ENCODE results near the gene PCLO. TPM values are rescaled to one million over a fixed set of nuclear protein-coding genes. Genes with fewer than 3 reads are reported as not detected.

Gene PCLO
- total RNA-seq (2021; fragmentation: NEBNext Ultra II Directional; extraction: Animal tissue kit (Norgen Biotek cat#: 25700)) (3.2 and 3.7 TPM in 2 replicates), polyA plus RNA-seq (2011; rRNA removed) (0.93 and 1.5 TPM in 2 replicates), polyA minus RNA-seq (2011; rRNA and poly(A)+ RNA removed) (3.5 and 4.4 TPM in 2 replicates)
- polyA plus RNA-seq (2011; cell fraction: cytosol; rRNA removed), result 1.4 TPM
- 5.8 TPM for polyA plus RNA-seq (2011; cell fraction: nucleus; rRNA removed)
- 1.5 to 3.5 TPM (median 3.0 TPM) in 4 replicates for polyA plus RNA-seq (2012, experiment 1 of 2)
- 0.09 TPM for polyA plus RNA-seq (2012, experiment 2 of 2)
- polyA plus RNA-seq (2013, experiment 1 of 2), result 1.8 TPM
- polyA plus RNA-seq (2013, experiment 2 of 2), result 1.3 TPM
- 1.6 TPM for polyA minus RNA-seq (2011; cell fraction: cytosol; rRNA and poly(A)+ RNA removed)
- 10.8 TPM for polyA minus RNA-seq (2011; cell fraction: nucleus; rRNA and poly(A)+ RNA removed)
- long read RNA-seq, experiment 1, partial matches to known transcripts, result 1 of 2 reads
- long read RNA-seq, experiment 1, other reads (novel, unspliced or antisense), result 1 of 2 reads
- long read RNA-seq, experiment 2, result 0 reads

GRCh38 chr7:83162402-83163256 lies at the start of gene PCLO:
Gene PCLO, minus strand, starts transcription at chr7:83162884. Its CDS starts 292 bp downstream, at chr7:83162592.
- no peak for FAIRE-seq
- H4K5ac ChIP-seq (ENCODE audit: insufficient read length, low read depth, low read length), result peak within 1 kb of the TSS; percentile 64
- H3K27me3 ChIP-seq (replicated peaks in 1 of 4; ENCODE audit: control insufficient read depth in 3 of 4, extremely low read depth in 1 of 4, insufficient read depth in 3 of 4, low read length in 3 of 4), result no peaks in the 10 kb centered on the region
- peaks cover 0 to 3% (median 0%) of the 10 kb centered on the region in 4 experiments; a peak in 3 of 7 replicates for H3K4me1 ChIP-seq (replicated peaks in 1 of 4; ENCODE audit: control insufficient read depth in 3 of 4, insufficient read depth in 4 of 4, low read length in 3 of 4)
- ChIA-PET POLR2A (ENCODE audit: partially characterized antibody) (interaction anchor here (0.6 to 2.6 kb wide), 5 partner anchors 11 to 156 kb away, joined by 3 to 16 read pairs (median 3); no protein-coding TSS in a partner anchor), CTCF (ENCODE audit: partially characterized antibody) (interaction anchor here (1.3 kb wide), 1 partner anchor 21 kb away, joined by 3 read pairs; no protein-coding TSS in a partner anchor)
- no peaks in the 10 kb centered on the region for H3K79me1 ChIP-seq (ENCODE audit: low read depth, low read length)
- H3K18ac ChIP-seq (ENCODE audit: extremely low read depth, low read length), result peak within 1 kb of the TSS; percentile 29; the same call in 1 of the 2 replicates
- peak within 1 kb of the TSS; percentile 98; the same call in 1 of the 2 replicates for H4K8ac ChIP-seq (ENCODE audit: extremely low read depth, insufficient read depth, low read length)
- H2BK5ac ChIP-seq (ENCODE audit: low read depth, low read length), result peak within 1 kb of the TSS; percentile 19; the same call in 1 of the 2 replicates
- H4K20me1 ChIP-seq (replicated peaks in 1 of 2; ENCODE audit: control insufficient read depth in 1 of 2, insufficient read depth in 2 of 2, low read length in 2 of 2), result peaks cover 0 to 1% of the 10 kb centered on the region in 2 experiments
- H3K4me3 ChIP-seq (ENCODE audit: extremely low read depth in 1 of 4, insufficient read depth in 2 of 4, low read depth in 3 of 4, low read length in 4 of 4), result peak within 1 kb of the TSS; percentile 74 to 87 (median 84)
- no peak within 1 kb of the TSS for H2BK20ac ChIP-seq (ENCODE audit: low read length)
- H3K9me3 ChIP-seq (ENCODE audit: insufficient read depth in 2 of 2, low read depth in 1 of 2, low read length in 1 of 2), result no peaks in the 10 kb centered on the region
- H2BK12ac ChIP-seq (ENCODE audit: low read depth, low read length), result no peak within 1 kb of the TSS; the same call in 1 of the 2 replicates
- H2BK15ac ChIP-seq (ENCODE audit: low read length), result no peak within 1 kb of the TSS; the same call in 1 of the 2 replicates
- H2BK120ac ChIP-seq (replicated peaks; ENCODE audit: low read depth, low read length), result peak within 1 kb of the TSS; percentile 36
- no peak within 1 kb of the TSS for H3K4ac ChIP-seq (replicated peaks; ENCODE audit: insufficient read length, low read depth, low read length)
- no peaks in the 10 kb centered on the region for H3K36me3 ChIP-seq (ENCODE audit: control insufficient read depth in 2 of 4, insufficient read depth in 4 of 4, low read length in 3 of 4)
- H3K79me2 ChIP-seq (ENCODE audit: control insufficient read depth in 1 of 2, insufficient read depth in 2 of 2, low read length in 2 of 2), result no peaks in the 10 kb centered on the region
- H3K27ac ChIP-seq (ENCODE audit: low read depth, low read length), result peak within 1 kb of the TSS; percentile 86
- 1% methylated on average over 66 of the region's 77 CpGs; no CpG with 5 or more reads in 1 of the 2 experiments for WGBS, 2 experiments (ENCODE audit: extremely low coverage in 1 of 2, insufficient coverage in 1 of 2, insufficient read length in 1 of 2, insufficient replicate concordance in 2 of 2, low coverage in 1 of 2, low lambda C conversion rate in 2 of 2, missing lambda C conversion rate in 1 of 2)
- H3K14ac ChIP-seq (ENCODE audit: insufficient read length), result no peak within 1 kb of the TSS
- peak within 1 kb of the TSS; percentile 91 for H2AFZ ChIP-seq (ENCODE audit: low read length)
- DNase-seq (ENCODE audit: low read depth in 1 of 2, low spot score in 2 of 2), result peak; percentile 78 to 93
- H3K23ac ChIP-seq (ENCODE audit: insufficient read length), result no peak within 1 kb of the TSS
- H3K56ac ChIP-seq (replicated peaks; ENCODE audit: insufficient read length, low read depth, low read length), result no peak within 1 kb of the TSS
- H3K4me2 ChIP-seq (ENCODE audit: insufficient read depth in 1 of 2, low read depth in 2 of 2, low read length in 2 of 2), result peak within 1 kb of the TSS; percentile 82 to 97
- H2AK5ac ChIP-seq (ENCODE audit: low read depth, low read length), result no peak within 1 kb of the TSS
- no peak within 1 kb of the TSS for H4K91ac ChIP-seq (replicated peaks; ENCODE audit: insufficient read length, low read length)
- H3K9ac ChIP-seq (replicated peaks in 1 of 4; ENCODE audit: extremely low read depth in 1 of 4, low read depth in 3 of 4, low read length in 3 of 4), result peak within 1 kb of the TSS; percentile 90 to 95 (median 92)
- peaks cover 7% of the 10 kb centered on the region; the same call in 1 of the 2 replicates for H3K23me2 ChIP-seq (ENCODE audit: low read depth, low read length)
- TF ChIP-seq JUND (IDR thresholded peaks at IDR 0.05; ENCODE audit: low read length) (0 out of 2 replicates have a peak, but pooled peaks have one; percentile 10), NANOG (IDR thresholded peaks at IDR 0.05; ENCODE audit: insufficient read depth, low read depth, low read length, poor library complexity, severe bottlenecking) (no peak), TAF1 (IDR thresholded peaks at IDR 0.05; ENCODE audit: low read depth, low read length) (peak; percentile 96), EGR1 (IDR thresholded peaks at IDR 0.05; ENCODE audit: borderline replicate concordance, low read depth, low read length) (peak; percentile 62; the same call in 1 of the 2 replicates), TBP (IDR thresholded peaks at IDR 0.05; ENCODE audit: low read depth, low read length) (peak; percentile 83), CTBP2 (IDR thresholded peaks at IDR 0.05; ENCODE audit: borderline replicate concordance, insufficient read depth, insufficient read length, low read length) (peak; percentile 75), POLR2A (IDR thresholded peaks at IDR 0.05; ENCODE audit: control extremely low read depth in 1 of 2, low read depth in 2 of 2, low read length in 2 of 2) (peak; percentile 89 to 90), RFX5 (IDR thresholded peaks at IDR 0.05; ENCODE audit: borderline replicate concordance, low read depth, low read length) (peak; percentile 10; the same call in 1 of the 2 replicates)
